HG03354 (cell line): ENCODE measurements around the gene PTPN4.

Experiments used
- ATAC-seq: cut with Tn5 transposase; IDR thresholded peaks from one replicate; pipeline ENCODE4 v1.9.1; 2021; ENCODE audit warnings: mild to moderate bottlenecking; ENCODE audit not compliant: unreplicated experiment, poor library complexity, severe bottlenecking

The PTPN4 gene

DNA sequence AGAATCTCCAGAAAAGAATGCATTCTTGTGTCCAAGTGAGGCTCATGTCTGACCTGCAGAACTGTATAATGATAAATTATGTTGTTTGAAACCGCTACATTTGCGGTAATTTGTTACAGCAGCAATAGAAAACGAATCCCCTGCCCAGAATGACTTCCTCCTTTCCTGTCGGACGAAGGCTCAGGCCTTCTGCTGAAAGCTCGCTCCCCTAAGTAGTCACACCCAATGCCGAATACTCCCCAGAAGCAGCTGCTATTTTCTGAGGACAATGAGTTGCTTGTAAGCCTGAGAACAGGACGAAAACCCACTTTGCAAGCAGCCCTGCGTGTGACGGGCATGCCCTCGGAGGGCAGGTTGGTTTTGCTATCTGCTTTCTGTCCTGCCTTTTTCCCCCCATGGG is 27.7 kb upstream of the PTPN4 start:
- ATAC-seq: no peak

DNA sequence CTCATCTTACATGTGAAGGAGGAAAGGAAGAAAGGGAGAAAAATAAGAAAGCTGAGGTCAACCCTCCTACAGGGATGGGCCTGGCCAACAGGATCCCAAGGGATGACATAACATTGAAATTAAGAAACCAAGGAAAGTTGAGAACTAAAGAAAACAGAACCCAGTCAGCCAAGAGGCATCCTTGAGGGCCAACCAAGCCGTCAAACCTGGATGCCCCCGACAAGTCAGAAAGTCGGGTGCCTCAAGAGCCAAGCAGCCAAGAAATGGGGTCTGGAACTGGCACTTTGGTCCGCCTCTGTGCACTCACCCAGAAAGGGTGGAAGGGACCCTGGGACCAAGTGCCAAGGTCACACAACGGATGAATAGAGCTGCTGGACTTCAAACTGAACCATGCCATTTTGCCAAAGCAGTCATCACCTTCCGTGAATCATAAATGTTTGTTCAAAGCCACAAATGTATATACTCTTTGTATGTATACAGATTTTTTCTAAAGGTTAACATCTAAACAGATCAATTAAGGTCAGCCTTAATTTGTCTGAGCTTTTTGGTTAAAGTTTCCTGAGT is 27.0 kb upstream of the PTPN4 start:
- no peak for ATAC-seq

DNA sequence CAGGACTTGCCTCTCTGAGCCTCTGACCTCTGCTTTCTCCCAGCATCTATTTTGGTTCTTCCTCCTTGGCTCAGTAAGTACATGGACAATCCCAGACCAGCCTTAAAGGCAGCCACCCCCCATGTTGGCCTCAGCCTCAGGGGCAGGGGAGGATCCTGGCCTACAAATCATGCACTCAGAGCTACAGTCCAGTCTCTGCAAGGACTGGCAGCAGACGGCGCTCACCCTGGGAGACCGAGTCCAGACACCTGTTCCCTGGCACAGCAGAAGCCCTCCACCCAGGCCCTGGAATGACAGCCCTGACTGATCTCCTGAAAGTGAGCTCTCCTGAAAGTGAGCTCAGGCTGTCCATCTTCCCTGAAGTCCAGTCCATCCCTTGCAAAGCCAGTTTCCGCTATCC is 25.7 kb upstream of the PTPN4 start:
- ATAC-seq: no peak

DNA sequence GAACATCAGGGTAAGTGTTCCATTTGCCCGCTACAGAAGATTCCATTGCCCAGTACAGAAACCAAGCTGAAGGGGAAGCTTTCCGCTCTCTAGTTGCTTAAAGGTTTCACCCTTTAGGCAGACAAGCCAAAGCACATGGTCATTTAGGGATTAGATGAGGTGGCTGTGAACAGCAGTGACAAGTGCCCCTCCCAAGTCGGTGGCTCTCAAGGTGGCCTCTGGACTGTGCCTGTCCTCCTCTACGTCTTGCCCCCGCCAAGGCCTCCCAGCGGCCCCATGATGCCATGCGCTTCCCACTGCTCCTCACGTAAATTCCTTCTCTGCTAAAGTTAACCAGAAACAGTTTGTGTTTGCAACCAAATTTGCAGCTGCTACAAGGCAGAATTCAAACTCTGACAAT is 24.2 kb upstream of the PTPN4 start:
- no peak for ATAC-seq

DNA sequence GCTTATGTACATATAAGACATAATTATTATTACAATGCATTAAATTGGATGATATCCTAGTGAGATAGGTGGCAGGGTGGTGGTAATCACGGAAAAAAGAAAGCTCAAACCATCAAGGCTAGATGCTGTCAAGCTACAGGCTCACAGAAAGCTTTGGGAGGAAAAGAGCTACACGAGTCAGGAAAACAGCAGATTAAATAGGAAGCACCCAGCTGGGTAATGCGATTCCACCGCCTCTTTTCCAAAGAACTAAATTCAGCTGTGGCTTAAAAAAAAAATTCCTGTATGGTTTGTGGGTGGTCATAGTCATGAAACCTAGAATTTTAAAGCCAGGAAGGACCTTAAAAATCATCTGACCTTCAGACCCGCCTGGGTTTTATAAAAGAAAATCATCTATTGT is 23.7 kb upstream of the PTPN4 start:
- no peak for ATAC-seq

DNA sequence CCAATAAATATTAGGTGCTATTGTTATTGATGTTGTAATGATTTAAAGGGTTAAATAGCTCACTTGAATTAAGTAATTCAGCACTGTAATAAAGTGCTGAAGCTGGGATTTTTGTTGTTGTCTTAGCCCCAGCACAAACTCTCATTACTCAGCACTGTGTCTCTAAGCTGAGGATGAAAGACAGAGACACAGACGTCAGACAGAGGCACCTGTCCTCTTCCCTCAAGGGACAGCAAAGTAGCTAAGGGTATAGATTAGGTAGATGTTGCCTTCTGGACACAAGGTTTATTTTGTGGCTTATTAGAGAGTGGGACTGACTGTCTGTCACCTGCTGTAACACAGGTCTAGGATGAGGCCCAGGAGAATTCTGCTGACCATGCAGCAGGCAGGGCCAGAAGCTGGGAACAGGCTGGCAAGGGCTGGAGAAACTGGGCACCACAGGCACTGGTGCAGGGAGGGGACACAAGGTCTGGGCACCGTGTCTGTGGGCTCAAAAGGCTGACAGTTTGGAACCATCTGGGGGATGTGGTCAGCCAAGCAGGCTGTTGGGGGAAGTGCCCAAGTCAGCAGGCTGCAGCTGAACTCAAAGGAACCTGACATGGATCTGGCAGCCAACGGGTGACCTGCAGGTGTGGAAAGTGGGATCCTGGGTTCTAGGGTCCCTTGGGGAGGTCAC is 20.0 kb upstream of the PTPN4 start:
- no peak for ATAC-seq

DNA sequence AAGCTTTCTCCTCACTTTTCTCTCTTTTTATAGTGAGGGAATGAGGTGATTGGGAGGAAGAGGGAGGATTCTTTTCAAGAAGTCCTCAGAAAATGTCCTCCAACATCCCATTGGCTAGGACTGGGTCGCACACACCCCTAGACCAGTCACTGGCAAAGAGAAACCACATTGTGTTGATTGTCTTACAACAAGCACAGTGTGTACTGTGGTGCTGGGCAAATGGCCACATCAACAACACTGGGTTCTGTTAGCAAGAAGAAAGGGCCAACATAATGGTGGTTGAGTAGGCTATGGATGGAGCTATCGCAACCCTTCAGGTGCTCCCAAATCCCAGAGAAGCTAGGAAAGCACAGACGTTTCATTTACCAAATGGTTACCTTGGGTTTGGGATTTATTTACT is 18.7 kb upstream of the PTPN4 start:
- no peak for ATAC-seq

DNA sequence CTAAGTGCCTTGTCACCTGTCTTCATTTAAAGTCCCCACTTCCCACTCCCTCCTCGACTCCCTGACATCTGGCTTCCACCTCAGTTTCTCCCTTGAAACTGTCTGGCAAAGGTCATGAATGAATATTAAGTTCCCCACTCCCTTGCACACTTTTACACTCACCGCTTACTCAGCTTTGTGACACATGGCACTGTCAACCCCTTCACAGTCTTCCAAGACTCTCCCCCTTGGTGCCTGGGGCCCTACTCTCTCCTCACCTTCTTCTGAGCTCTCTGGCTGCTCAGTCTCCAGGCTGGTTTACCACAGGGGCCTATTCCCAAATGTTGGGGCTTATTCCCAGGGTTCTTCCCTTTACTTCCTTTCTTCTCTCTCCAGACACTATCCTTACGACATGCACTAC is 17.9 kb upstream of the PTPN4 start:
- no peak for ATAC-seq

DNA sequence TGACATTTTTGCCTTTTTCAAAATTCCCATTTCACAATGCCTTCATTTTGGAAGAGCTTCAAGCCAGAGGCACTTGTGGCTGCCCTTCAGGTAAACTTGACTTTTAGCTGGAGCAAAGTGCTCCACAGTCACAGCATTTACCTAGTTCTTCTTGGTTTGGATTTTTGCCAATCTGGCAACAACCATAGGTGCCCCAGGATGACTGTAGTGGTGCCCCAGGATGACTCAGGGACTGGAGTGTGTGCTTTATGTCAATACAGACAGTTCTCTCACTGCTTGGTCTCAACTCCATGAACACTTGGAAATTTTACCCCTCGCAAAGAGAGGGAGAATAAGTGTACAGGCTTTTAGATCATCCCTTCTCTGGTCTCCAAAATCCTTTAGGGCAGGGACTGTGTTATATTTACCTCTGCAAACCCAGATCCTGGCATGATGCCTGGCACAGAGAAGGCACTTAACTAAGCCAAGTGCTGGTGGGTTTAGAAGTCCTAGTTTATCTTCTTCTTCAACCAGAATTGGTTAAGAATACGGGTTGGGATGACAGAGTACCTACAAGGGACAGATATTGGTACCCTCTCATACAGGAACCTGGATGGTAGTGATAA is 15.3 kb upstream of the PTPN4 start:
- no peak for ATAC-seq

DNA sequence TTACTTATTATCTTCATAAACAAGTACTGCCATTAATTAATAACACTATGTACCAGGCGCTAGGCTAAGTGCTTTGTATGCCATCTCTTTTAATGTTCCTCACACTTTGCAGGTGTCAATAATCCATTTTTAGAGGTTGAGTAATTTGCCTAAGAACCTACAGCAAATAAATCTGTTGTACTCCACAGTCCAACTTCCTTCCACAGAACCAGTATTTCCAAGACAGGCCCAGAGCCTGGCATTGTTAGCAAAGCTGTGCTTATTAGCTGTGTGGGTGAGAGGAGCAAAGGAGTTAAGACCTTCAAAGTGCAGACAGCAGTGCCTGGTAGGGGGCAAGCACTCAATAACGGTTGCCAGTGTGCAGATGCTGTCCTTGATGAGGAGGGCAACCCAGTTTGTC is 14.2 kb upstream of the PTPN4 start:
- ATAC-seq: no peak

DNA sequence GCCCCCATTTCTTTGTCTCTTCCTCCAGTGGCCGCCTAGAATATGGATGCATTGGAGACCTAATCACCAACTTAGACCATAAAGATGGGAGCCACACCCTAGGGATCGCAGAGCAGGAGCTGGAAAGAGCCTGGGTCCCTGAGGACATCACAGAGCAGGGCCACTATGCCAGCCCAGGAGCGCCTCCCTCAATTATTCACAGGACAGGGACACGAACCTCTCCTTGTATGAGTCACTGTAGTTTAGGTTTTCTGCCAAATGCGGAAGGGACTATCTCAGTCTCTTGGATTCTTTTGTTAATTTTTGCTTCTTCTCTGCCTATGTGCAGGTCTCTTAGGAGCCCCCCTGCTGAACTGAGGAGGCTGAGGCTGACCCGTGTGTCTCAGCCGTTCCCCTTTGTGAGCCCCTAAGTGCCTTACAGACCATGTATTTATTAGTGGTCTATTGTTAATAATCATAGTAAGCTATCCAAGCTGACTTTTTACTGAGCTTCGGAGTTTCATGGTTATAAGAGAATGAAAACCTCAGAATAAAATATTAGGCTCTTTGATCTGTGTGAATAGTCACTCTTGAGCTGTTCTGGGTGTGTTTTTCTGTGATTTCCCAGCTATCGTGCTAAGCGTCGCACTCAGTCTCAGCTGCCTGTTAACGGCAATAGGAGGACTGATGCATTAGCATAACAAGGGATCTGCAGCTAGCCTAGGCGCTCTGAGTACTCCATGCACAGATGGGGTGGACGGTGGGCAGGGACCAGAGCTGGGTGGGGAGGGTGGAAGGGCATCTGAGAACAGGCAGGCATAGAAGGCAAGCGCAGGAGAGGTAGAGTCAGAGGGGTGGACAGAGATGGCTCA is 12.7 kb upstream of the PTPN4 start:
- no peak for ATAC-seq

DNA sequence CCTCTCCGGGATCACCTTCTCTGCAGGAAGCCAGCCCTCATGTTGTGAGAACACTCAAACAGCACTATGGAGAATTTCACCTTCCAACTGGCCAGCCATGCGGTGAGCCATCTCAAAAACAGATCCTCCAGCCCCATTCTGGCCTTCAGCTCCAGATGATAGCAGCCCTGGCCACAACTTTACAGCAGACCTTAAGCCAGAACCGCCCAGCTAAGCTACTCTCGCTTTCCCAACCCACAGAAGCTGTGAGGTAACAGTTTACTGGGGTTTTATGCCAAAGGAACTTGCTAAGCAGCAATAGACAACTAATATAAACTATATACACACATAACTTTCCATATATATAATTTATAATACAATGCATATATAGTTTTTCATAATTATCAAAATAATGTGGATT is 11.6 kb upstream of the PTPN4 start:
- no peak for ATAC-seq

DNA sequence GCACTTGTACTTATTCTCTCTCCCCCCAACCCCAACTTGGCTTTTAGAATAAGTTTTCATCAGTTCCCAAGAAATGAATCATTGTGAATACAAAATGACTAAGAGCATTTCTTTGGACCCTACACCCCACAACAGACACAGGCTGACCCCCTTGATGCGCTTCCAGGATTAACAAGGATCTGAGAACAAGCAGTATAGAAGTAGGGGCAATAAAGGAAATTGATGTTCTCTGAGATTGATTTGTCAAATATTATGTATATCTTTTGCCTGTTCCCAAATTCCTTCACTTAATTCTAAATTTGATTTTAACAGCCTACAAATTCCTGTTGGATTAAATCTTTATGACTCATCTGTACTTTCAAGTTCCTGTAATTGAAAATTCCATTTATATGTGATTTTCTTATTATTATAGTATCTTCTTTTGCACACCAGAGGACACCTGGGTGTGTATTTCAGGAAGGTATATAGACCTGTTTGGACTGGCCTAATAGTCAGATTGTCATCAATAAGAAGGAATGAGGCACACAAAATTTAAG is 10.2 kb upstream of the PTPN4 start:
- ATAC-seq: no peak

DNA sequence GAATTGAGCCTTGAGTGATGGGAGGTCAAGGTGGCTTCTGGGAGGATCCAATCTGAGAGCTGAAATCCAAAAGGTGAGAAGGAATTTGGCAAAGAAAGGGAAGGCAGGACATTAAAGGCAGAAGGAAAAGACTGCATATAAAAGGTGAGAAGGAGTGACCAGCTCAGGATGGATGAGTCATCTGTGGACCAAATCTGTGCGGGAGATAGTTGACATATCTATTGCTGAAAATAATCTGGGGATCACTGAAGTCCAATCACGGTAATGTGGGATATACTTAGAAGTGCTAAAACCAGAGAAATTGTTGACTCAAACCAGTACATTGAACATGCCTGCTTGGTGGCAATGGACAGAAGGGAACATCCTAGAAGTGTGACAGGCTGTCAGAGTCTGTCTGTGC is 8.0 kb upstream of the PTPN4 start:
- no peak for ATAC-seq

DNA sequence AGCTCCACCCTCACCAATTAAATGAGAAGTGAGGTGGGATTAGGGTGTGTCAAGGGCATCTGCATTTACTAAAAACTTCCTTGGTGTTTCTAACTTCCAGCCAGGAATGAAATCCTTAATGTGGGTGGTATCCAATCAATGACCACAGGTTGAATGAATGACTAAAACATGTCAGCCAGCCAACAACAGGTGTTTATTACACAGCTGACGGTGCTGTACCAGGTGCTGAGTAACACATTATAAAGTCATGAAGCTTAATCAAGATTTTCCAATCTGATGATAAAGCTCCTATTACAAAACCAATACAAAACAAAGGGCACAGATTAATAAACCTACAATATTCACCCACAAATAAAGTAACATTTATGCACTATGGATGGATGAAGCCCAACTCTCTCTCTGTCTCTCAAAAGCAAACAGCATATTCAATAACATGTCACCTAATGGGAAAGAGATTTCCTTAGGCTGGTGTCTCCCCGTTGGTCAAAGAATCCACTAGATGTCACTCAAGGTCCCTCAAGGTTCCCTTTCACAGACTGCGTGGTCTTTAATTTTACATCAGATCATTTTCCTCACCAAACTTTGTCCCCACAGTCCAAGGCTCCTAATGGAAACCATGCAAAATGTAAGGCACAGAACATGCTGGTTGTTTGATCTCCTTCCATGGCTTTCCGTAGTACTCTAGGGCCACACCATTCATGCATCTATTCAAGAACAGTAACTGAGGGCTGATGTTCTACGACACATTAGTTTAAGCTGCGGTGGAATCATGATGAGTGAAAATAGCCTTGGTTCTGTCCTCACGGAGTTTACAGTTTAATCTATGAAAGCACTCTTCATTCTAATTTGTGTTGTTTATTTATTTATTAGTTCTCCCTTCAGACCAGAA is 6.4 kb upstream of the PTPN4 start:
- ATAC-seq: peak; percentile 63

DNA sequence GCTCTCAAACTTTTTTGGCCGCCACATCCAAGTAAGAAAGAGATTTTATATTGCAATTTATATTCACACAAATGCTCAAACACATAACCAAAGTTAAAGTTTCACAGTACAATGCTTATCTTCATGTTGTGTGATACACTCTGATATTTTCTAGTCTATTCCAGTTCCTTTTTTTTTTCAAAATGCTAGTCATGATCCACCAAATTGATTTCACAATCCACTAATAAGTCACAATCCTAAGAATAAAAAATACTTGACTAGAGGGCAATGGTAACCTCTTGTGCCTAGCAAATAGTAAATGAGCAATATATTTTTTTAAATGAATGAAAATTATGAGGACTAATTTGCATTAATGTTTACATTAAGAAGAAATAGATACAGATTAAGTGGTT is 5.8 kb upstream of the PTPN4 start:
- no peak for ATAC-seq

DNA sequence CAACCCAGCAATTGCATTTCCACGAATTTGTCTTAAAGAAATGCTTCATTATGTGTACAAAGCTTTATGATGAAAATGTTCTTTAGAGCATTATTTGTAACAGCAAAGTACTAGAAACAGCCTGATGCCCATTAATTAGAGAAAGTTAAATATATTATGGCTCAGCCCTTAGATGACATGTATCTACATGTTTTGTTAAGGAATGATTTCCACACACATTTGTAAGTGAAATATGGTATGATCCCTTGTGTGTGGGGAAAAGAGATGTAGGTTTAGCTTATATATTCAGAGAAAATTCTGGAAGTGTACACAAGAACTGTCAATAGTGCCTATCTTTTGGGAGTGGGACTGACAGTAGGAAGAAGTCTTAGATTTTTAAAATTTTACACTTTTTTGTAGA is 3.8 kb upstream of the PTPN4 start:
- no peak for ATAC-seq

DNA sequence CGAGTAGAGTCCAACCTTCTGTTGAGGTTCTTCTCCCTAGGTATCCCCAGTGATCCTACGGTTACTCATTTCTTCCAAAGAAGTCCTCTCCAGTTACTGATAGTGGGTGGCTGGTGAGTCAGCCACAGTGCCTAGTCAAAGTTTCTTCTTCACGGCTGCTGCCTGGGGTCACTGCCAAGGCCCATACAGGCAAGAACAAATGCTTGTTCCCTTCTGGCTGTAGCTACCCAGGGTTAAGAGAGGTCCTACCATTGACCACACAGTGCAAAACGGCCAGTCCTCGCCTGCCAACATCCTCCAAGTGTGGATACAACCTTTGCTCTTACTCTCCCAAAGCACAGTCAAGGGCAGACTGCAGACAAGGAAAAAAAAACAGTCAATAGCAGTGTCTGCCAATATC is 2.9 kb upstream of the PTPN4 start:
- ATAC-seq: no peak

DNA sequence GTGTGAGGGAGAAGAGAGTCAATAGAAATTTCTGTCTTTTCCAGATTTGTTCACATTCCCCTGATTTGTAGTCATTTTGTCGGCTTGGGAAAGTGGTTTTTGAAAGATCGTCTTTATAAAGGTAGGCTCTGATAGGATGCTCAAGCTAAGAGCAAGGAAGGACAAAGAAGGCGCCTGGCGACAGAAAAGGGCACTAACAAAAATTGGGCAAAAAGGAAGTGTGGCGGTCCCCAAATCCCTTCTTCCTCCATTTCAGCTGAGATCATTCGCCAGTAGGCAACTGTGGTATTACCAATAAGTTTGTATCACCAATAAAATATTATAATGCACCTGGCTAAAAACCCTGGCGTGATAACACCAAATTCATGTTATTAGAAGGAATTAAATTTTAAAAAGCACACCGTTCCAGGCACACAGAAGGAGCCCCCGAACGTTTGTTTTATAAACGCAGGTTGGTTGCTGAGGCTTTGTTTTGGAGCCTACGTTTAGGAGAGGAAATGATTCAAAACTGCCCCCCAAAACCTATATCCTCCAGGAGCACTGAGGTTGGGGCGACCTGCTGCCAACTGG is 756 bp upstream of the PTPN4 start:
- ATAC-seq: no peak
